Hematopoietic multipotent progenitor cell treated with erythropoietin and hydrocortisone succinate and interleukin-3 and kit ligand, for 17 days (in vitro differentiated cells): ENCODE data around the gene KIAA0040.

Experiments used
- DNase-seq: peaks from one replicate; pipeline ENCODE4 v3.0.0-alpha.2; 2015; ENCODE audit warnings: low spot score

The KIAA0040 gene

DNA sequence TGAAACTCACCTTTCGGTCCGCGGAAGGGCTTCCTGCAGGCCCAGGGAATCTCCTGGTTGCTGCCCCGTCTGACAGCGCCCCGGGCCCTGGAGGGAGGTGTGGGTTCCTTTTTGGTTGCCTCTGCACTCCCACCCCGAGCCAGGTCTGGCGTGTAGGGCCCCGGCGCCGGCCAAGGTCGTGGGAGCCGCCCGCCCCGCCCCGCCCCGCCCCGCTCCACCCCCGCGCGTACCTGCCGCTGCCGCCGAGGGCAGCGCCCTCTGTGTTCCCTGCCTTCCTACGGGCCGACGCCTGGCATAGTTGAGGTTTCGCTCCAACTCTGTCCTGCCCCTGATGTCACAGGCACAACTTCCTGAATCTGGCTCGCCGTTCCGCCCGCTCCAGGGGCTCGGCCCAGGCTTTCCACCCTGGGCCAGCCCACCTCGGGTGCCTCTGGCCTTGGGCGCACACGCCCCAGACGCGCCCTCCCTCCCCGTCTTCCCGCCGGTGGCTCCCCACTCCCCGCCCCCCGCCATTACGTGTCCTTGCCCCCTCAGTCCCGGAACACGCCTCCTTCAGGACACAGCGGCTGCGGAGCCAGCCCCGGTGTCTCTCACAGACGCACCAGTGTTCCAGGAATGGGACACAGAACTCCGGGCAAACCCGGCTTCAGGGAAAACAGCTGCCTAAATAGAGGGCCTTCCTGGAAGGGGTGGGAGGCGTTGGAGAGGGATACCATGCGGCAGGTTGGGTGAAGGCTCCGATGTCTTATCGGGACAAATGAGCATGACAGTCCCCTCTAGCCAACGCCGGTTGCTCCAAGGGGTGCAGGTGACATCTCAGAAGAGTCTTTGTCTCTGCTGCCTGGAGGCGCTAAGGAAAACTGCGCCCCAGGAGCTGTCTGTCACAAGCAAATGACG, at the start of gene KIAA0040:
TSS of gene KIAA0040 (minus strand) at position 147 of the 897 bp plus-strand sequence. CDS start 31,763 bp downstream, outside the sequence.
- peak; percentile 53 for DNase-seq

DNA sequence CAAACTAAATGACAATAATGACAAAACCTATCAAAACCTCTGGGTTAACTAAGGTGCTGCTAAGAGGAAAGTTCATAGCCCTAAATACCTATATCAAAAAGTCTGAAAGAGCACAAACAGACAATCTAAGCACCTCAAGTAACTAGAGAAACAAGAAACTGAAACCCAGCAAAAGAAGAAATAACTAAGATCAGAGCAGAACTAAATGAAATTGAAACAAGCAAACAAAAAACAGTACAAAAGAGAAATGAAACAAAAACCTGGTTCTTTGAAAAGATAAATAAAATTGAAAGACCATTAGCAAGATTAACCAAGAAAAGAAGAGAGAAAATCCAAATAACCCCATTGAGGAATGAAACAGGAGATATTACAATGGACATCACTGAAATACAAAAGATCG, 44.8 kb upstream of the KIAA0040 start:
- DNase-seq, result no peak

DNA sequence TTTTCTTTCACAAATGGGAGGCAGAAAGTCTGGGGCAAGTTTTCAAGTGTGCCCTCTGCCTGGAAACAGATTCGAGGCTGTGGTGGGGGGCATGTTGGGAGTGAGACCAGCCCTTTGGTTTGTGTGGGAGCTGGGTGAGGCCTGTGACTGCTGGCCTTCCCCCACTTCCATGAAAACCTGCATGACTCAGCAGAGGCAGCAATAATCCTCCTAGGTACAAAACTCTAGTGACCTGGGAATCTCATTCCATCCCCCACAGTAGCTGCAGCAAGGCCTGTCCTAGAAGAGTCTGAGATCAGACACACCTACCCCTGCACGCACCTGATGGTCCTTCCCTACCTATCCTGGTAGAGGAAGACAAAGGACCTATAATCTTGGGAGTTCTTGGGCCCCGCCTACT, 42.1 kb upstream of the KIAA0040 start:
- no peak for DNase-seq

DNA sequence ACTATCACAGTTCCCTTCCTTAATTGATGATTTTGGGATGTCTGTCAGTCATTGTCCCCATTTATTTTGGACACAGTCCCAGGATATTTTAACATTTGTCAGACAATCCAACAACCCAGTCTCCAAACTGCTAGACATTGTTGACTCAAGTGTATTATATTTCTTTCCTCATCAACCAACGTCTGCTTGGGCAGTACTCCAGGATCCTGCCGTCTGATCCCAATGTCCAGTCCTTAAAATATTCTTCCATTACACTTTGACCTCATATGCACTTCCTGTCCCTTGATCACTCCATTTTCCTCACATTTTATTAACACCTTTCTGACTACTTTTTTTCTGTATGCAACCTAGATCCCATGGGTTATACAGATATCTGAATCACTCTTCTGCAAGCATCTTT, 39.8 kb upstream of the KIAA0040 start:
- no peak for DNase-seq

DNA sequence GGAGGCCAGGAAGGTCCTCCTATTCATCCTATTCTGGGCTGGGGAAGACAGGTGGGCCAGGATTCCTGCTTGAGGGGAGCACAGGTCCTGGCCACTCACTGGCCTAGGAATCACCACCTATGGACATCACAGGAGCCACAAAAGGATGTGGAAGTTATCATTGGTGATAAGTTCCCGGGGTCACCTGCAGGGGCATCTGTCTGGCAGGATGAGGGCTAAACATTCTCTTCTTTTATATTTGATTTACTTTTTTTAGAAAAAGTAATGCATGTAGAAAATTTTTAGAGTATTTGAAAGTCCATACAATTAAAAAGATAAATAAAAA, 33.2 kb upstream of the KIAA0040 start:
- DNase-seq, result no peak

DNA sequence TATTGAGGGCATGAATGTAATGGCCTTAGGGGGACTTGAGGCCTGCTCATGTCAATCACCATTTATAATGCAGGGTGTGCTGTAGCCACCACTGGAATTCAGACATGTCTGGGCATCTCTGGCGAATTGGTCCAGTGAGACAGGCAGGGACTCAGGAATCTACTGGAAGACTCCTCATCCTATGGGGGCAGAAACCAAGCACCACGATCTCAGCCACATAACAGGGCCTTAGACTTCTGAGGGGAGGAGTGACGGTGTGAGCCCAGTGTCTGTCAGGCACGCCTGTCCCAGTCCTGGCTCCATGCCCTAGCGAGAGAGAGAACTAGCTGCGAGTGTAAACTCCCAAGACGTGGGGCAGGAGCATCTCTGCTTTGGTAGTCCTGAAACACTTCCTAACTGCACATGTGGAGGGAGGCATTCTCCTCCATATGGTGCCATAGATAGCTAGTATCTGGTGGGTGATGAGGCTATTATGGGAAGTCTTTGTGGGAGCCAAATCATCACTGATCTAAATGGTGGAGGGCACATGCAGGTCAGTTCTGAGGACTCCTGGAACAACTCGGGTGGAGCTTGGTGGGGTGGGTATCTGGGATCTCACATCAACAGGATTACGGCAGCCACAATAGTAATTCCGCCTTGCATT, 29.8 kb upstream of the KIAA0040 start:
- no peak for DNase-seq

DNA sequence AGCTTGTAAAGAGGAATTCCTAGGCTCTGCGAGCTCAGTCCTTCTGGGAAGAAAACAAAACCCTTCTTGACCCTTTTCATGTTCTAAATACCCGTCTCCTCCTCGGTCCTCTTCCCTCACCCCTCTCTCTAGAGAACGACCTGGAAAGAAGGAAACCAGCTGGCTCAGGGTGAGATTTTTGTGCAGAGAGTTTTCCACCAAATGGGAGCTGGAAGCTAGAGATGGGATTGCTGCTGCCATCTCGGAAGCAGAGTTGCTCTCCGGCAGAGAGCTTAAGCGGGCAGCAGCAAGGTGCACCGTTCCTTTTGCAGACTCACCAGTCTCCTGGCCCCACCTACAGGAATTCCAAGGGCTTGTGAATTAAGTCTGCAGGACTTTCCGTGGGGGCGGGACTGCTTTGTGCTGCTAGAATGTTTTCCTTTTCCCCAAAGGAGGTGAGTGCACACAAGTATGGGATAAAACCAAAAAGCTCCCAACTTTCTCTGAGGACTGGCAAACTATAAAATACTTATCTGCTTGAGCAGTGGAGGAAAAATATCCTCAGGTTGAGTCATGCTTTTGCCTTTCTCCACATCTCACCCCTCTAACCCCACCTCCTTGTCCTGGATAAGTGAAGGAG, 29.1 kb upstream of the KIAA0040 start:
- no peak for DNase-seq

DNA sequence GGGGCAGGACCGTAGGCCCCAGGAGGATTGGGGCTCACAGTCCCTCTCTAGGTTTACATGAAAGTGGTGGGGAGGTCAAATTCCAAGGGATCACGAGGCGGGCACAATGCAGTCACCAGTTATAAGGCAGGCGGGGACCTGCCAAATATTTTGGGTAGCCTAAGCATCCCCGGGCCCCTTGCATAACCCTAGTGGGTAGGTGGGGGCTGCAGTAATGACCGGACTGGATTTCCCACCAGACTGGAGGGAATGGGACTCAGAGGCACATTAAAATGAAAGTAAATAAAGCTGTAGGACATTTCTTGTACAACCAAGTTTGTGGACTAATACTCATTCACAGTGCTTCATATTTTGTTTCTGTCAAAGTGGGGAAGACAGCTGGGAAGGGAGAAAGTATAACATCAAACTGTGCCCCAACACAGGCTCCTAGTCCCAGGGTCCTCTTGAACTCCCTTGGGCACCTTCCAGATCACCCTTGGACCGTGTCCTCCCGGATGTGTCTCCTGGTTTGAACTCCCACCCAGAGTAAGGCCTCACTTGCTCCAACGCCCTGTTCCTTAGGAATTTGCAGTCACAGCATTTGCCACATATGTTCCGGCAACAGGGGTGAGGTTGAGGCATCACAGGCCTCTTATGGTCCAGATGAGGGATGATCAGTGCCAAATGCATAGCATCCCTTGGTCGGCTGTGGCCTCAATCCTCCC, 28.4 kb upstream of the KIAA0040 start:
- no peak for DNase-seq

DNA sequence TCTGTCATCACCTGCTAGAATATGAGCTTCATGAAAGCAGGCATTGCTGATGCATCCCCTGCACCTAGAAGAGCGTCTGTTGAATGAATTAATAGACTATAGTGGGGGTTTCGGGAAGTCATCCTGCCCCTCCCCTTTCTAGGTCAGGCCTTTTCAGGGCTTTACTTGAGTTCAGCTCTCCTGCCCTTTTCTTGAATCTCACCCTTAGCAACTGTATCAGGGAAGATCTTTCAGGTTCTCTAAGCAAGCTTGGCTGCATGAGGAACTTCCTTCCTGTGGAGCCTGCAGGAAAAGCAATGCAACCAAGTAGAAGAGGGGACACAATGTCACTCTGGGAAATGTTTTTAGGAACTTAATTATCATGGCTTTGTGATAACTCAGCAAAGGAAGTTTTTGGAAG, 27.2 kb upstream of the KIAA0040 start:
- no peak for DNase-seq

DNA sequence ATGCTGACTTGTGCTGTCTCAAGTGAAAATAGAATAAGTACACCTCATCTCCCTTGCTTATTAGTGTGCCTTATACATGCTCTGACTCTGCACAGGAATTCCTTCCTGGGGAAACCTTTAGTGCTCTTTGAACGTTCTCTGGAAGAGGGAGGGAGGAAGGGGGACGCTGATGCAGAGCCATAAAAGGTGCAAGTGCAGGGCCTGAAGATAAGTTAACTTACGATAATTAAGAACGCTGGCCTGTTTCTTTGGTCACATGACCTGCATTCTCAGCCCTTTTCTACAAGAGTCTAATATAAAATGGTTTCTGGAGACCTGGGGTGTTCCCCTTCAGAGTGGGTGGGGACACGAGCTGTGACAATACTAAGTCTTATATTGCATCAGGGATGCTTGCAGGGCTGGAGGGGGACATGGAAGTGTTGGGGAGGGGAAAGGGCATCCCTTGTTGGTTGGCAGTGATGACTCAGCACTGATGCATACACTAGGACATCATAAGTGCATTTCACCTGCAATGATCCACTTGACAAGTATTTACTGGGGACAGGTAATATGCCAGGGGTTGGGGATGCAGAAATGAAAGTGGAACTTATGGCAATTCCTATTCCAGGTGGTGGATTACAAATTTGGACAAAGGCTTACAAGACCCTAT, 26.3 kb upstream of the KIAA0040 start:
- DNase-seq, result no peak

DNA sequence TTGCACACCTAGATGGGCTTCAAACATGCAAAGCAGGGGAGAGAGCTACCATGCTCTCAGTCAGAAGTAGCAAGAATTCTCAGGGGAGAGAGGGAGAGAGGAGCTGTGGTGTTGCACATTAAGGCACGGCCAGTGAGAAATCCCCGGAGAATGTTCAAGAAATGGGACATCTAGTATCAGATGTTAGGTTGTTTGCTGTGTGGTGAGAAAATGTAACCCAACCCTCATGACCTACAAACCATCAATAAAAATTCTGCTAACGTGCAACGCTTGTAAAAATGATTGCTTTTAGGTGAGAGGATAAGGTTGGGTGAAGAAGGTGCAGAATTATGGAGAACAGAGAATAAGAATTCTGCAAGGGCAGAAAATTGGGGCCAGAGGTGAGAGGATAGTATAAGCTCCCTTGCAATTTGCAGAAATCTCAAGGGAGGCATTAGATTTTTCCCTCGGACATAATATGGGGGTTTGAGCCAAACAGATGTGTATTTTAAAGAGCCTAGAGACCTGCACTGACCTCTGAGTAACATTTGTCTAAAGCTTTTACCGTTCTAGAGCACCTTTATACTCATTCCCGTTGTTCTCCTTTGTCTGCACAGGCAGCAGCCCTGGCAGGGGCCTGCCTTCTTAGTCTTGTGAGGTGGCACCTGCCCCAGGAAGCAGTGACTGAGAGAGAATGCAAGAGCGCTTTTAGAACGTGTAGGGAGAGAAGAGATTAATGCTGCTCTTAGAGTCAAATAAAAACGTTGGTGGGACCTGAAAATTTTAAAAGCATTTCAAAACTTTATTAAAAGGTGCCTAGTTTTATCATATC, 25.4 kb upstream of the KIAA0040 start:
- DNase-seq, result no peak

DNA sequence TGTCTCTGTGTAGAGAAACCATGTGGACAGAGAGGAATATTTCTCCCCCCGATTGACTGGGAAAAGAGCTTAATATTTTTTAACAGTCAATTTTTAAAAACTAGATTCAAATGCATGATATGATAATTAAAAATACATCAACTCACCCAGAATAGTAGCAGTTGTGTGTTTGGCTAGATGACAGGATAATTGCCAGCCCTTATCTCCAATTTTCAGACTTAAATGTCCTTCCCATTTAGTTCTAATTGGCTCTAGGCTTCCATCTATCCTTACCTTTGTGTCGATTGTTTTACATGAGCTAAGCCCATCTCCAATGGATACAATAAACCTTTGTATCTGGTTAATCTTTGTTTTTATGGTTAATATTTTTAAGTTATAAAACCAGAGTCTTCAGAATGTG, 23.9 kb upstream of the KIAA0040 start:
- no peak for DNase-seq

DNA sequence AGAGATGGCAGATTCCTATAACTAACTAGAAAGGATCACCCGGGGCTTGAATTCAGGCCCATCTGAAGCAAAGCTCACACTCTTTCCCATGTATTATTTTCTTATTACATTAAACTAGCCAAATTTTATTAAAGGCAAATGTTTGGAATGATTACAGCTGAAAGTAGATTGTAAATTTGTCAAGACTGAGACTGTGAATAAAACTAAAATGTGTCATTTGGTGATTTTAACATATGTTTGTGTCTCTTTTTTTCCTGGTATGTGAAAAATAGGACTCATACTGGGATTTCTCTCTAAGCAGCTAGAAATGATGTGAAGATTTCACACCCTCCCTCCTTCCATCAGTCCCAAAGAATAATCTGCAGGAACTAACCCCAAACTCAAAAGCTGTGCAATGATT, 19.1 kb upstream of the KIAA0040 start:
- DNase-seq, result no peak

DNA sequence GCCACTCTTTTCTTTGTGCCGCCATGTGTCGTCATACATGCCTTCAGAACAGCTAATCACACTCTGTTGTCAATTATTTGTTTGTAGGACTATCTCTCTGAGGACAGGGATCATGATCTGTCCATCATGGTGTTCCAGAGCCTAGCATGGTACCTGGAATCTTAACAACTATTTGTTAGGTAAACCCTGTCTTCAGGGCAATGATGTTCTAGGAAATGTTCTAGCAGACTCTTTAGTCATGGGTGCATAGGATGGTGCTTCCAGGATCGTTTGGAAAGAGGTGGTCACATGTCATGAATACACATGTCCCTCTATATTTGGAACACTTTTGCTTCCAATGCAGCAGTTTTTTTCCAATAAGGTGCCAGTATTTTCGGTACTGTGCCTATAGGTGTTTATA, 18.2 kb upstream of the KIAA0040 start:
- no peak for DNase-seq

DNA sequence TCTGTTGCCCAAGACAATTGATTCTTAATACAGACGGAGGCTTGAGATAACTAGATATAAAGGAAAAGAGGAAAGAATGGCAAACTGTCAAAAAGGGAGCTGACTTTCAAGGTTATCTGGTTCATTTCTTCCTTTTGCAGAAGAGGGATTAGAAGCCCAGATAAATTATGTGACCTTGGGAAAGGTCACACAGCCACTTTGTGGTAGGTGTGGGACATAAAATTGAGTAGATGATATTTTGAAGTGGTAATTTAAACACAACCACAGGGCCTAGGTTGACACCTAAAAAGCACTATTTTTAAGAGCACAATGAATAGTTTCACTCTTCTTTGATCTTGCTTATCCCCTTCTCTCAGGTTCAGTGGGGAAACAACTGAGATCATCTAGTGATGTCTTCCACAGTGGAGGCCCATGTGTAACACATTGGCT, 16.9 kb upstream of the KIAA0040 start:
- no peak for DNase-seq

DNA sequence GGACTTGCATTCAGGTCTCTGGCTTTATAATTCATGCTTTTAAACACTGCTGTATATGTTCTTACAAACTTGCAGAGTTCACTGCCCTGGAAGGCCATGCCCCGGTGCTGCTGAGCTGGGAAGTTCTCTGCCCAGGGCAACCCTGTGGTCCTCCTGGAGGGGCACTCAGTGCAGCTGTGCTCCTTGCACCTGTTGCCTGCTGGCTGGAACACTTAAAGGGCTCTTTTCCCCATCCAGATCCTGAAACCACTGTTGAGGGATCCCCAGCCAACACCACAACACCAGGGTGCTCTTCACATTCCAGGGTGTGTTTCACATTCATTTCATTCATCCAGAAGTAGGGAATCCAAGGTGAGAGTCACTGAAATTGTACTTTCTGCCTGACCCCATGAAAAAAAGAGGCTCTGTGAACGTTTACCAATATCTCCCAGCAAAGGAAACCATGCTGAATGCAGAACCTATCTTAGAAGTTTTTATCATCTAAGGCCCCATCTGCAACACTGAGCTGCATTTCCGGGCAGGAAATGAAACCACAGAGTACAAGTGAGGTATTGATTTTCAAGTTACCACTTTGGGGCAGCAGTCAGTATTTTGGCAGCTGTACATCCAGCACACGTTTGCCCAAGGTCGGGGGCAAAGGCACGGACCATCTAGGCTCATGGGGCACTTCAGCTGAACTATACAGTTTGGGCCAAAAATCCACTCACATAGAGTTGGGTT, 16.4 kb upstream of the KIAA0040 start:
- no peak for DNase-seq

DNA sequence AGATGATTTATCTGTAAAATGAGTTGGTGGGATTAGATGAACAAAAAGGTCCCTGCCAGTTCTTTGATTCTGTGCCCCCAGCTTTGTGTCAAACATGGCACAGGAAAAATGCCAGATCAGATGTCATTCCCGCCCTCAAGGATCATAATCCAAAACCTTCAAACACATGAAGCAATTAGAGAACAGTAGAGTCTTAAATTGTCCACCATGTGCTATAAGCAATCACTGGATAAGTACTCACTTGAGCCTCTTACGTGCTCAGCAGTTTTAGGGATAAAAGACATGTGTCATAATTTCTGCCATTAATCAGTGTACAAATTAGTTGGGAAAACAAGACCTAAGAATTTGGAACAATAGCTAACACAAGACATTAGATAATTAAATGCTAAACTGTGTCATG, 15.4 kb upstream of the KIAA0040 start:
- DNase-seq, result no peak

DNA sequence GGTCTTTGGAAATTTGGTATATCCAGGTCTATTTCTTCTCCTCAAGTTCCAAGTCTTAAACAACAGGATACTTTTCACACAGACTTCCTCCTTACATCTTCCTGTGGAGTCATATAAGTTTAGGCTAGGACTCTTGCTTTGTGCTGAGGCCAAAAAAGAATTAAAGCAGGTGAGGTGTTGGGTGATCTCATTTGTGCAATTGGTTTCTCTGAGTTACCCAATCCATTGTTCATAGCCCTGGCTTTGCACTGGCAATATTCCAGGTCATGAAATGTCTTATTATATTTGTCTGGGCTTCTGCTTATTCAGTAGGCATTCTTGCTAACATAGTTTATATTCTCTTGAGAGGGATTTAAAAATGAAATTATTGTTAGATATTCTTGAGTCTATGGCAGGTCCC, 14.1 kb upstream of the KIAA0040 start:
- no peak for DNase-seq

DNA sequence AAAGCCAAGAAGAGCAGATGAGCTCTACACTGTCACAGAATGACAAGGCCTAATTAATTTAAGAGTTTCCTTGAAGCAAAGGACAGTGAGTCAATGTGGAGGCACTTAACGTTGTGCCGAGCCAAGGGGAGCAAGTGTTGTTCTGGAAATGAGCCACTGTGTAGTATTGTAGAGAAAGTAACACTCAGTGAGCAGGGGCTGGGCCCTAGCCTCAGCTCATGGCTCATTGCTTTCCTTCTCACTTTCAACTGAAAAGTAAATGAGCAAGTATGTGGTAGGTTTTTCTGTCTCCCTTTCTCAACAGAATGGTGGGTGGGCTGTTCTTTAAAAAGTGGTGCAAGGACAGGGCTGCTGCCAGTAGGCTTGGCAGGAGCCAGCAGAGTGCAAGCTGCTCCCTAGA, 11.8 kb upstream of the KIAA0040 start:
- DNase-seq, result no peak

DNA sequence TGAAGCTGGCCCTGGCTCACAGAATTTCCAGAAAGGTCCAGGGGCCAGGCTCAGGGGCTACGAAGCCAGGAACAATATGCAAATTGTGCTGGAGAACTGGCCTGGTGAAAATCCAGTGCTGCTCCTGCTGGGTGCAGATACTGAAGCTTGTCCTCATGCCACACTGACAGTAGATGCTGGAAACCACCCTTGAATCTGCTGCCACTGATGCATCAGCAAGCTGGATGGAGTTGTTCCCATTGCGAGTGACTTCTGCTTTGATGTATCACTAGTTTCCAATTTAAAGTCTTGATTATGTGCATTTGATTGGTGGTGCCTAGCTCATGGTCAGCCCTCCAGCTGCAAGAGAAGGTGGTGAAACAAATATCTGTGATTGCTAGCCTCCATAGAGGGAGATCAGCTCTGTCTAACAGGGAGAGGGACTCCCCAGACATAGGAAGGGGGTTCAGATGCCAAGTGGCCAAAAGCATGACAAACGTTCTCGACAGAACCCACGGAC, 11.0 kb upstream of the KIAA0040 start:
- no peak for DNase-seq
